DOHH2 (cell line): Measurements from ENCODE around the gene RAD51B.

Source experiments
- EZH2phosphoT487 ChIP-seq: fragments of 200-600 bp; sonication (generic); IDR thresholded peaks from 2 replicates; pipeline ENCODE4 v1.6.1; 2017; ENCODE audit warnings: borderline replicate concordance, mild to moderate bottlenecking, antibody characterized with exemption, low read length, moderate library complexity, mixed read lengths
- TF ChIP-seq, protein P1 (sequence below): fragments of 200-600 bp; sonication (generic); IDR thresholded peaks from one replicate; pipeline ENCODE4 v1.5.1; 2014; ENCODE audit warnings: antibody characterized with exemption, mild to moderate bottlenecking, low read depth, low read length; ENCODE audit not compliant: poor library complexity, severe bottlenecking

- no peak for TF ChIP-seq EZH2phosphoT487
- TF ChIP-seq, protein P1, sequence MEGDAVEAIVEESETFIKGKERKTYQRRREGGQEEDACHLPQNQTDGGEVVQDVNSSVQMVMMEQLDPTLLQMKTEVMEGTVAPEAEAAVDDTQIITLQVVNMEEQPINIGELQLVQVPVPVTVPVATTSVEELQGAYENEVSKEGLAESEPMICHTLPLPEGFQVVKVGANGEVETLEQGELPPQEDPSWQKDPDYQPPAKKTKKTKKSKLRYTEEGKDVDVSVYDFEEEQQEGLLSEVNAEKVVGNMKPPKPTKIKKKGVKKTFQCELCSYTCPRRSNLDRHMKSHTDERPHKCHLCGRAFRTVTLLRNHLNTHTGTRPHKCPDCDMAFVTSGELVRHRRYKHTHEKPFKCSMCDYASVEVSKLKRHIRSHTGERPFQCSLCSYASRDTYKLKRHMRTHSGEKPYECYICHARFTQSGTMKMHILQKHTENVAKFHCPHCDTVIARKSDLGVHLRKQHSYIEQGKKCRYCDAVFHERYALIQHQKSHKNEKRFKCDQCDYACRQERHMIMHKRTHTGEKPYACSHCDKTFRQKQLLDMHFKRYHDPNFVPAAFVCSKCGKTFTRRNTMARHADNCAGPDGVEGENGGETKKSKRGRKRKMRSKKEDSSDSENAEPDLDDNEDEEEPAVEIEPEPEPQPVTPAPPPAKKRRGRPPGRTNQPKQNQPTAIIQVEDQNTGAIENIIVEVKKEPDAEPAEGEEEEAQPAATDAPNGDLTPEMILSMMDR = no peak
Observed at GRCh38 chr14:68233101-68233784, 413.7 kb downstream of the RAD51B start.
